ENCODE measurements around the gene TMEM219. TPM values are rescaled to one million over a fixed set of nuclear protein-coding genes. Genes with fewer than 3 reads are reported as not detected.

TMEM219 gene
- total and polyA plus RNA-seq, 2 of the 8 experiments (the other 6 are each of a cell fraction or from before 2014, with no cell fraction given): 60.2 to 116 TPM

DNA sequence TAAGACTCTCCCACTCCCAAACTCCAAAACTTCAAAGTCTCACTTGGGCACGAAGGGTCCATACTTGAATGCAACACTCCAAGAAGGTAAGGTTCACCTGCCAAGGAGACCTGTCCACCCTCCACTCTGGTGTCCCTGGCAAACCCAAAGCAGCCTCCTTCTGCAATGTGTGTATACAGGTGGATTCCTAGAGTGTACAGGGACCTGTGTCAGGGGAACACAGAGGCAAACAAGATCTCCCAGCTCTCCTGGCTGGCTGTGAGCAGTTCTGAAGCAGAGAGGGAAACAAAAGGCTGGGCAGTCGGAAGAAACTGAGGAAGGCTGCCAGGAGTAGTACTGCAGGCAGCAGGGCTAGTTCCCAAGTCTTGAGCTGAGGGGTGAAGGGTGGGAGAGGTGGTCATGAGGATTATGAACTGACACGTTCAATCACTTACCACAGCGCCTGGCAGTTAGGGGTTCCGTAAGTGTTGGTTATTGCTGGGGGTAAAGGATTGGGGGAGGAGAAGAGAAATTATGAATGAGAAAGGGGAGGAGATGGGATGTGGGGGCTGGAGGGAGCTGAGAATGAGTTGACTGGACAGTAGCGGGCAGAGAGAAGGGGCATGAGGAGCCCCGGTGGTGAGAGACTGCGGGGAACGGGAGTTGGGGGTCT, 36.6 kb upstream of the TMEM219 start:
- no peak overlapping the region for H3K27ac ChIP-seq (ENCODE audit: low read depth, low read length)
- 24% methylated on average over 7 of the region's 9 CpGs; no CpG with 5 or more reads in 1 of the 2 experiments for WGBS, 2 experiments (ENCODE audit: extremely low coverage in 1 of 2, insufficient coverage in 1 of 2, insufficient read length in 1 of 2, insufficient replicate concordance in 2 of 2, low coverage in 1 of 2, low lambda C conversion rate in 2 of 2, missing lambda C conversion rate in 1 of 2)
- ChIA-PET POLR2A (ENCODE audit: partially characterized antibody) (interaction anchor here (0.7 to 3.7 kb wide), 18 partner anchors 8 to 246 kb away, joined by 3 to 19 read pairs (median 5); partner anchors contain the start of genes ASPHD1, HIRIP3, MAZ and PAGR1), CTCF (ENCODE audit: partially characterized antibody) (interaction anchor here (0.6 to 2.4 kb wide), 8 partner anchors 11 to 149 kb away, joined by 3 to 12 read pairs (median 4); partner anchors contain the start of genes ASPHD1 and TLCD3B)
- H4K5ac ChIP-seq (ENCODE audit: insufficient read length, low read depth, low read length): no peak overlapping the region
- no peak overlapping the region for H4K8ac ChIP-seq (ENCODE audit: extremely low read depth, insufficient read depth, low read length)
- no peaks in the 10 kb centered on the region for H3K9me3 ChIP-seq (ENCODE audit: insufficient read depth in 2 of 2, low read depth in 1 of 2, low read length in 1 of 2)
- H3K36me3 ChIP-seq (ENCODE audit: control insufficient read depth in 2 of 4, insufficient read depth in 4 of 4, low read length in 3 of 4): peaks cover 0 to 4% (median under 1%) of the 10 kb centered on the region in 4 experiments; a peak in 3 of 8 replicates
- H2BK5ac ChIP-seq (ENCODE audit: low read depth, low read length): no peak overlapping the region
- H3K14ac ChIP-seq (ENCODE audit: insufficient read length): no peak overlapping the region
- DNase-seq (ENCODE audit: low read depth in 1 of 2, low spot score in 2 of 2) (no peak), FAIRE-seq (no peak)
- H2AK5ac ChIP-seq (ENCODE audit: low read depth, low read length): no peak overlapping the region
- H3K79me1 ChIP-seq (ENCODE audit: low read depth, low read length): no peaks in the 10 kb centered on the region
- H2BK120ac ChIP-seq (replicated peaks; ENCODE audit: low read depth, low read length): no peak overlapping the region
- peaks cover 0 to 5% of the 10 kb centered on the region in 2 experiments; a peak in 1 of 4 replicates for H3K79me2 ChIP-seq (ENCODE audit: control insufficient read depth in 1 of 2, insufficient read depth in 2 of 2, low read length in 2 of 2)
- peak overlapping the region; percentile 32 to 79 (median 60); a peak in 6 of 7 replicates for H3K9ac ChIP-seq (replicated peaks in 1 of 4; ENCODE audit: extremely low read depth in 1 of 4, low read depth in 3 of 4, low read length in 3 of 4)
- peaks cover 11% of the 10 kb centered on the region; the same call in 1 of the 2 replicates for H3K23me2 ChIP-seq (ENCODE audit: low read depth, low read length)
- H2AFZ ChIP-seq (ENCODE audit: low read length): no peak overlapping the region
- H3K27me3 ChIP-seq (replicated peaks in 1 of 4; ENCODE audit: control insufficient read depth in 3 of 4, extremely low read depth in 1 of 4, insufficient read depth in 3 of 4, low read length in 3 of 4): no peaks in the 10 kb centered on the region
- H3K4me1 ChIP-seq (replicated peaks in 1 of 4; ENCODE audit: control insufficient read depth in 3 of 4, insufficient read depth in 4 of 4, low read length in 3 of 4): peaks cover 0 to 8% (median 0%) of the 10 kb centered on the region in 4 experiments; a peak in 2 of 7 replicates
- no peak overlapping the region for H3K4ac ChIP-seq (replicated peaks; ENCODE audit: insufficient read length, low read depth, low read length)
- no peak overlapping the region for H3K23ac ChIP-seq (ENCODE audit: insufficient read length)
- H4K20me1 ChIP-seq (replicated peaks in 1 of 2; ENCODE audit: control insufficient read depth in 1 of 2, insufficient read depth in 2 of 2, low read length in 2 of 2): peaks cover 0 to 3% of the 10 kb centered on the region in 2 experiments
- peak overlapping the region; percentile 86 for H3K56ac ChIP-seq (replicated peaks; ENCODE audit: insufficient read length, low read depth, low read length)
- H4K91ac ChIP-seq (replicated peaks; ENCODE audit: insufficient read length, low read length): peak overlapping the region; percentile 25
- H2BK15ac ChIP-seq (ENCODE audit: low read length): no peak overlapping the region
- H3K4me2 ChIP-seq (ENCODE audit: insufficient read depth in 1 of 2, low read depth in 2 of 2, low read length in 2 of 2): peak overlapping the region; percentile 98 to 100
- H3K18ac ChIP-seq (ENCODE audit: extremely low read depth, low read length): no peak overlapping the region
- no peak overlapping the region for H2BK12ac ChIP-seq (ENCODE audit: low read depth, low read length)
- H3K4me3 ChIP-seq (ENCODE audit: extremely low read depth in 1 of 4, insufficient read depth in 2 of 4, low read depth in 3 of 4, low read length in 4 of 4): peak overlapping the region; percentile 62 to 89 (median 85)
- no peak overlapping the region for H2BK20ac ChIP-seq (ENCODE audit: low read length)
- TF ChIP-seq SAP30 (IDR thresholded peaks at IDR 0.05; ENCODE audit: insufficient read depth, insufficient replicate concordance, low read length): peak; percentile 26
- no peak for TF ChIP-seq CHD2 (IDR thresholded peaks at IDR 0.05; ENCODE audit: low read length)

Data from H1 (cell line).